Lower leg skin (tissue), 3 donors: ENCODE results near the gene PCDH15.

ENCODE experiments used
- CTCF ChIP-seq, 3 donors: fragments of 450-650 bp; IDR thresholded peaks; one replicate each; pipeline ENCODE4 v1.5.1; 2016; ENCODE audit warnings: antibody characterized with exemption in 3 of 3, mild to moderate bottlenecking in 3 of 3, moderate library complexity in 2 of 3
- POLR2A ChIP-seq, 2 donors: fragments of 450-650 bp; IDR thresholded peaks; one replicate each; pipeline ENCODE4 v1.6.1; 2016 to 2017; ENCODE audit warnings: antibody characterized with exemption in 2 of 2, mild to moderate bottlenecking in 1 of 2, moderate library complexity in 1 of 2

DNA sequence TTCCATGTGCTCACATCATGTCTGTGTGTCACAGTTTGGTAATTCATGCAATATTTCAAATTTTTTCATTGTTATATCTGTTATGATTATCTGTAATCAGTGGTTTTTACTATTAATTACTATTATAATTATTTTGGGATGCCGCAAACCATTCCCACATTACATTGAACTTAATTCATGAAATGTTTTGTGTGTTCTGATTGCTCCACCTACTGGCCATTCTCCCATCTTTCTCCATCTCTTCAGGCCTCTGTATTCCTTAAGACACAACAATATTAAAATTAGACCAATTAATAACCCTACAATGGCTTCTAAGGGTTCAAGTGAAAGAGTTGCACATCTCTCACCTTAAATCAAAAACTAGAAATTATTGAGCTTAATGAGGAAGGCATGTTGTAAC, 398.5 kb downstream of the PCDH15 start:
- TF ChIP-seq CTCF (IDR thresholded peaks at IDR 0.05) (no peak), POLR2A (IDR thresholded peaks at IDR 0.05) (no peak)
